ENCODE data around the gene C16orf54.
"Not testable (repeated sequence)": the region's sequence is repeated elsewhere in the genome, so short reads cannot be mapped to it uniquely, and the experiment has no call there.

Gene C16orf54

DNA sequence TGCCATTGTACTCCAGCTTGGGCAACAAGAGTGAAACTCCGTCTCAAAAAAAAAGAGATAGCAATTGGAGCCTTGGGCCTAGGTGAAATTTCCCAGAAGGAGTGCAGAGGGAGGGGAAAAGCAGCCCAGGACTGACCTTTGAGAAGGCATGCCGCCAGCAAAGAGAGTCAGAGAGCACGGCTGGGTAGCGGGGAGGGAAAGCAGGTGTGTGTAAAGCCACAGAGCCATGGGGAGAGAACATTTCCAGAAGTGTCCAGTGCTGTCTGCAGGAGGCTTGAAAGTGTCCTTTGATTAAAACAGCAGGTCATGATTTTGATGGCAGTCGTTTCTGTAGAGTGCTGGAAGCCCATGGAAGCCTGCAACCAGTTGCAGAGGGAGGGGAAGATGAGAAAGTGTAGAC is 8.1 kb downstream of the C16orf54 start:
- DNase-seq: no peak

DNA sequence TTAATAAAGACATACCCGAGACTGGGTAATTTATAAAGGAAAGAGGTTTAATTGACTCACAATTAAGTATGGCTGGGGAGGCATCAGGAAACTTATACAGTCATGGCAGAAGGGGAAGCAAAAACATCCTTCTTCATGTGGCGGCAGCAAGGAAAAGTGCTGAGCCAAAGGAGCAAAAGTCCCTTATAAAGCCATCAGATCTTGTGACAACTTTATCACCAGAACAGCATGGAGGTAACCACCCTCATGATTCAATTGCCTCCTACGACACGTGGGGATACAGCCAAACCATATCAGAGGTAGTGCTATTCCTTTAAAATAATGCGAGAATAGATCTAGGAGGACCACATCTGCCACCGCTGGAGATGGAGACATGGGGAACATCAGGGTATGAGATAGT is 9.0 kb downstream of the C16orf54 start:
- no peak for DNase-seq

DNA sequence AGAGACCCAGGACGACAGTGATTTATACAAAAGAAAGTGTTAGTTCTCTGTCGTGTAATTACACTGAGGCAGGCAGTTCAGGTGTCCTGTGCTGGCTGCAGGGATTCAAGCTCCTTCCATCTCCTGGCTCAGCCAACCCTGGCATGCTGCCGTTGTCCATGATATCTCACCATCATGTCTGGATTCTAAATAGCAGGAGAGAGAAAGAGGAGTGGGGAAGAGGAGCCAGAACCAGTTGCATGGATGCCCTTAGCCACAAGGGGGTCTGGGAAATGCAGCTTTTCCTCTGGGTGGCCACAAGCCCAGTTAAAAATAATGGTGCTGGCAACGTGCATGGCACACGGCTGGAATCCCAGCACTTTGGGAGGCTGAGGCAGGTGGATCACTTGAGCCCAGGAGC is 9.7 kb downstream of the C16orf54 start:
- DNase-seq: no peak

DNA sequence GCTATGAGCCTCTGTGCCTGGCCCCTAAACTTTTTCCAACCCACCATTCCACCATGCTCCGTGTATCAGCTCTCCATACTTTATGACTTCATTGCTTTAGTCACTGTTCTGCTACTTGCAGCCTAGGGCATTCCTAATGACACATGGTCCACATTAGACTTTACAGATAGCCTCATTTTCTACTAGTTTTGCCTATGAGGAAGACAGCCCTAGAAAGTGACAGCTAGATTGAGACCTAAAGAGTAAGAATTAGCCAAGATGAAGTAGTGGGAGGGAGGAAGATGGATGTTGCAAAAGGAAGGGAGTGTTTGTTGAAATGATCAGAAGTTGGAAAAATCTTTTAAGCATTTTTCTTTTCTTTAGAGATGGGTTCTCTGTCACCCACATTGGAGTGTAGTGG is 11.0 kb downstream of the C16orf54 start:
- DNase-seq: no peak

DNA sequence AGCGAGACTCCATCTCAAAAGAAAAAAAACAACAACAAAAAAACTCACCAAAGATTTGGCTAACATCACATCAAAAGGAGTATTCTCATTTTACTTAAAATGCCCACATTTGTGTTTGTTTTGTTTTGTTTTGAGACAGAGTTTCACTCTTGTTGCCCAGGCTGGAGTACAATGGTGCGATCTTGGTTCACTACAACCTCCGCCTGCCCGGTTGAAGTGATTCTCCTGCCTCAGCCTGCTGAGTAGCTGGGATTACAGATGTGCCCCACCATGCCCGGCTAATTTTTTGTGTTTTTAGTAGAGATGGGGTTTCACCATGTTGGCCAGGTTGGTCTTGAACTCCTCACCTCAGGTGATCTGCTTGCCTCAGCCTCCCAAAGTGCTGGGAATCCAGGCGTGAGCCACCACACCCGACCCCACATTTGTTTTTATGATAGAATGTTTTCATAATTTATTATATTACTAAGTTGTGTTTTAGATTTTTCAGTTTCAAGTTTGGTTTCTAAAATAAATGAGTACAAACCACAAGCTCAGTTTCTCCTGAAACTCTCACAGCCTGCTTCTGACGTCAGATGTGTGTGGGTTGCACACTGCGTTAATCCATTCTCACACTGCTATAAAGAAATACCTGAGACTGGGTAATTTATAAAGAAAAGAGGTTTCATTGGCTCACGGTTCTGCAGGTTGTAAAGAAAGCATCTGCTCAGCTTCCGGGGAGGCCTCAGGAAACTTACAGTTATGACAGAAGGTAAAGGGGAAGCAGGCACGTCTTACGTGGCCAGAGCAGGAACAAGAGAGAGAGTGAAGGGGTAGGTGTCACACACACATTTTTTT is 13.8 kb downstream of the C16orf54 start:
- not testable (repeated sequence) for DNase-seq

DNA sequence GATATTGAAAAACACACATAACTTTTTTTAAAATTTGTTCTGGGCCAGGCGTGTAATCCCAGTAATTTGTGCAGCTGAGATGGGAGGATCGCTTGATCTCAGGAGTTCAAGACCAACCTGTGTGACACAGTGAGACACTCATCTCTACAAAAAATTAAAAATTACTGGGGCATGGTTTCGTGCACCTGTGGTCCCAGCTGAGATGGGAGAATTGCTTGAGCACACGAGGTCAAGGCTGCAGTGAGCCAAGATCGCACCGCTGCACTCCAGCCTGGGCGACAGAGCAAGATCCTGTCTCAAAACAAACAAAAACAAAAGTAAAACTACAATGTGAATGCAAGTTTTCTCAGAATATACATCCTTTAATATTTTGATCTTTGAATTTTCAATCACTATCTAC is 15.1 kb downstream of the C16orf54 start:
- DNase-seq: no peak

DNA sequence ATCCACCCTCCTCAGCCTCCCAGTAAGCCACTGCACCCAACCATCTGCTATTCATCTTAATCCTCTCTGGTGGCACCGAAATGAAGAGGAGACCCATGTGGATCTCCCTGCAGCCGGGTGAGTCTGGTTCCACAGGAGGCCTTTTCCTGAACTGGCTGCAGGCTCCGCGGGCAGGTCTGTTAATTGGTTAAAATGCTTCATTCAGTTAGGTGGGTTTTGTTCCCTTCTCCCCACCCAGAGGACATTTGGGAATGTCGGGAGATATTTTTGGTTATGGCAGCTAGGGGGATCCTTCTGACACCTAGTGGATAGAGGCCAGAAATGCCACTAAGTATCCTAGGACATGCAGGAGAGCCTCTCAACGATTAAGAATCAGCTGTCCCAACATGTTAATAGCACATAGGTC is 16.7 kb downstream of the C16orf54 start:
- peak; percentile 12 for DNase-seq

DNA sequence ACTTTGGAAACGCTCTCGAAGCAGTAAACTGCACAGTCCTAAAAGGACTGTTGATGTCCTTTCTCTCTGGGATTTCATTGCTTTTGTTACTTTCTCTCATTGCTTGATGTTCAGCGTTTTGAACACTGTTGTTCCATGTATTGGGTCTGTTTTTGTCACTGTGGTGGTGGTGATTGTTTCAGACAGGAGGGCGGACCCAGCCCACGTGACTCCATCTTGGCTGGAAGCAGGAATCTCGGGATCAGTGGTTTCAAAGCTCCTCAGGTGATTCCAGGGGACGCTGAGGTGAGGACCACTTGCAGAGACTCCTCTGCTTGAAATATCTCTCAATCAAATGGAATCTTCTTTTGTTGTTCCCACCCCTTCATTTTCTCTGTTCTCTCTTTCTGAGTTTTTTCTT is 18.3 kb downstream of the C16orf54 start:
- no peak for DNase-seq

DNA sequence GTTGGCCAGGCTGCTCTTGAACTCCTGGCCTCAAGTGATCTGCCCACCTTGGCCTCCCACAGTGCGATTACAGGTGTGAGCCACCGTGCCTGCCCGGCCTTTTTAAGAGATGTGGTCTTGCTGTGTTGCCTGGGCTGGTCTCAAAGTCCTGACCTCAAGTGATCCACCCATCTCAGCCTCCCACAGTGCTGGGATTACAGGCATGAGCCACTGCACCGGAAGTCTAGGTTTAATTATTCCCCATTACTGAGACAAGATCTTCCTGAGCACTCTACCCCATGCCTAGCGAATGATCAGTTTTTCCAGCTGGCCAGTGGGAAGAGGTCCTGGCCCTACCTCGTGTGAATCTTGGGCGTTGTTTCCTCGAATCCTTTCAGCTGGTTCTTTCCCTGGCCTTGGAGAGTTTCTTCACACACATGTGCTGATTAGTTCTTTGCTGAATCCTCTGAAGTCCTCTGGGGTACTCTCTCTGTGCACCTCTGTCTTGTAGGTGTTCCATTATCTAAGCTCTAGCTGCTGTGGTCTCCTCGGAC is 18.9 kb downstream of the C16orf54 start:
- DNase-seq: no peak

DNA sequence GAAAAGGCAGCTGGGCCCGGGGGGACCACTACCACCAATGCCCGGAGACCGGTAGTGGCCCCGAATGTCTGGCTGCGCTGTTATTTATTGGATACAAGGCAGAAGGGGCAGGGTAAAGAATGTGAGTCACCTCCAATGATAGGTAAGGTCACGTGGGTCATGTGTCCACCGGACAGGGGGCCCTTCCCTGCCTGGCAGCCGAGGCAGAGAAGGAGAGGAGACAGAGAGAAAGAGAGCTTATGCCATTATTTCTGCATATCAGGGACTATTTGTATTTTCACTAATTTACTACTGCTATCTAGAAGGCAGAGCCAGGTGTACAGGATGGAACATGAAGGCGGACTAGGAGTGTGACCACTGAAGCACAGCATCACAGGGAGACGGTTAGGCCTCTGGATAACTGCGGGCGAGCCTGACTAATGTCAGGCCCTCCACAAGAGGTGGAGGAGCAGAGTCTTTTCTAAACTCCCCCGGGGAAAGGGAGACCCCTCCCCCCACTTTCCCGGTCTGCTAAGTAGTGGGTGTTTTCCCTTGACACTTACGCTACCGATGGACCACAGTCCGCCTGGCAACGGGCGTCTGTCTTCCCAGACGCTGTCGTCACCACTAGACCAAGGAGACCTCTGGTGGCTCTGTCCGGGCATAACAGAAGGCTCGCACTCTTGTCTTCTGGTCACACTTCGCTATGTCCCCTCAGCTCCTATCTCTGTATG is 24.5 kb downstream of the C16orf54 start:
- DNase-seq: peak; percentile 61

DNA sequence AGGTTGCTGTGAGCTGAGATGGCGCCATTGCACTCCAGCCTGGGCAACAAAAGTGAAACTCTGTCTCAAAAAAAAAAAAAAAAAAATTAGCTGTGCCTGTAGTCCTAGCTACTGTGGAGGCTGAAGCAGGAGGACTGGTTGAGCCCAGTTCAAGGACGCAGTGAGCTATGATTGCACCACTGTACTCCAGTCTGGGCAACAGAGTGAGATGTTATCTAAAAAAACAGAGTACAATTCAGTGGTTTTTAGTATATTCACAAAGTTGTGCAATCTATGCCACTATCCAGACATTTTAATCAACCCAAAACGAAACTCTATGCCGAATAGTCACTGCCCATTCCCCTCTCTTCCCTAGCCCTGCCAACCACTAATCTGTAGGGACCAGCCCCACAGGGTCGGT is 25.1 kb downstream of the C16orf54 start:
- DNase-seq: no peak

DNA sequence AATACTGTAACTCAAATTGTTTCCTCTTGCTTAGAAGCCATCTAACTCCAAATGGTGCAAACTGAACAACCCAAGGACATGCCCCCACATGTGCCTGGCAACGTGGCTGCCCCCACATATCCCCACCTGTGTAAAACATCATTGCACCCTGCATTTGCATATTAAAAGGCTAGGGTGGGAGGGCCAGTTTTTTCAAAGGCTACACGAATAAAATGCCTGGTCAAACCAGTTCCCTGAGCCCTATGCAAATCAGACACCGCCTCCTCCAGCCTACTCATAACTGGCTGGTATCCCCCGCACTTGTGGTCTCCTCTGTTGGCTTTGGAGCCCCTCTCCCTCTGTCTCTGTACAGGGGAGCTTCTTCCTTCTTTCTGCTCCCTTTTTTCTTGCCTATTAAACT is 26.7 kb downstream of the C16orf54 start:
- no peak for DNase-seq

DNA sequence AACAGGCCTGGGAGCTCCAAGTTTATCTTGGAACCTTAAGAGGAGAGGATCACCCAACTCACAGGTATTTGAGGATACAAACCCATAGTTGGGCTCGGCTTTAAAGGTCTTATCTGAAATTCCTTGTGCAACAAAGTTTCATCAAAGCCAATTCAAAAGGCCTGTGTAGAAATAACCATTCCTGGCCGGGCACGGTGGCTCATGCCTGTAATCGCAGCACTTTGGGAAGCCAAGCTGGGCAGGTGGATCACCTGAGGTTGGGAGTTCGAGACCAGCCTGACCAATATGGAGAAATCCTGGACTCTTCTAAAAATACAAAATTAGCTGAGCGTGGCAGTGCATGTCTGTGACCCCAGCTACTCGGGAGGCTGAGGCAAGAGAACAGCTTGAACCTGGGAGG is 28.7 kb downstream of the C16orf54 start:
- DNase-seq: no peak

DNA sequence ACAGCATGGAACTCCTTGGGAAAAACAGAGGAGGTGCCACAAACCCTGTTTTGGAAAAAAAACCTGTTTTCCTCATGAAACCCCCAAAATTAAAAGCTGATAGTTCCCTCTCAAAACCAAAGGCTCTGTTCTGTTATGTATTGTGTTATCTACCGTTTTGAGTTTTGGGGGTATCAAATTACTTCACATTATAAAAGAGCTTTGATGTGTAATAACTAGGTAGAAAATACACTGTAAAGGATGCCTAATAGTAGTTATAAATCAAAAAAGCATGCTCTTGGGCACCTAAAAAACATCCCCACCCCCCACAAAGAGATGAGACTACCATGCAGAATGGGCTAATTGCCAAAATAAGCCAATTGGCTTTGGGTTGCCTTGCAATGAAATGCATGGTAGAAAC is 30.8 kb downstream of the C16orf54 start:
- peak; percentile 14 for DNase-seq

DNA sequence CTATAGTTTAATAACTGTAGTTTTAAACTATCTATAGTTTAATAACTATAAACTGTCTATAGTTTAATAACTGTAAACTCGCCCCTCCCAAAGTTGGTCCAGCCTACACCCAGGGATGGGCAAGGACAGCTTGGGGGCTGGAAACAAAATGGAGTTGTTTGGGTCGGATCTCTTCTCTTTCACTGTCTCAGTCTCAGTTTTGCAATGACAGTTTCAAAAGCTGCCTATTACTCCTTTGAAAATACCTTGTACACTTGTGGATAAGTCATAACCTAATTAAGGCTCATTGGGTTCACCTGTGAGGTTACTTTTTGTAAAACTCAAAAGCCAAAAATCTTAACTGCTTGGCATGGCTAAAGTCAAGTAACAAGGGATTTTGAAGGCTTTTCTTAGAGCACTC is 31.4 kb downstream of the C16orf54 start:
- no peak for DNase-seq

DNA sequence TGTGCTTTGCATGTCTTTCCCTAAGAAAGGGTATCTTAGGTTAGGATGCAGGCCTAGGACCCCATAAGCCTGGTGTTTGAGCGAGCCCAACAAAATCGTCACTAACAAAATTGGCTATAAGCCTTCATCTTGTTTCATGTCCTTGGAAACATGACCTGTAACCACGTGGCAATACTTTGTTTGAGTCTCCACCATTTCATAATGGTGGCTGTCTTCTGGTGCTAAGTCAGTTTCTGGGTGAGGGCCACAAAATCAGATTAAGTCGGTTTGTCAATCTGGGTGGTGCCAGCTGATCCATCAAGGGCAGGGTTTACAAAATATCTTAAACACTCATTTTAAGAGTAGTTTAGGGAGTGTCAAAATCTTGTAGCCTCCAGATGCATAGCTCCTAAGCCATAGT is 33.0 kb downstream of the C16orf54 start:
- DNase-seq: no peak

DNA sequence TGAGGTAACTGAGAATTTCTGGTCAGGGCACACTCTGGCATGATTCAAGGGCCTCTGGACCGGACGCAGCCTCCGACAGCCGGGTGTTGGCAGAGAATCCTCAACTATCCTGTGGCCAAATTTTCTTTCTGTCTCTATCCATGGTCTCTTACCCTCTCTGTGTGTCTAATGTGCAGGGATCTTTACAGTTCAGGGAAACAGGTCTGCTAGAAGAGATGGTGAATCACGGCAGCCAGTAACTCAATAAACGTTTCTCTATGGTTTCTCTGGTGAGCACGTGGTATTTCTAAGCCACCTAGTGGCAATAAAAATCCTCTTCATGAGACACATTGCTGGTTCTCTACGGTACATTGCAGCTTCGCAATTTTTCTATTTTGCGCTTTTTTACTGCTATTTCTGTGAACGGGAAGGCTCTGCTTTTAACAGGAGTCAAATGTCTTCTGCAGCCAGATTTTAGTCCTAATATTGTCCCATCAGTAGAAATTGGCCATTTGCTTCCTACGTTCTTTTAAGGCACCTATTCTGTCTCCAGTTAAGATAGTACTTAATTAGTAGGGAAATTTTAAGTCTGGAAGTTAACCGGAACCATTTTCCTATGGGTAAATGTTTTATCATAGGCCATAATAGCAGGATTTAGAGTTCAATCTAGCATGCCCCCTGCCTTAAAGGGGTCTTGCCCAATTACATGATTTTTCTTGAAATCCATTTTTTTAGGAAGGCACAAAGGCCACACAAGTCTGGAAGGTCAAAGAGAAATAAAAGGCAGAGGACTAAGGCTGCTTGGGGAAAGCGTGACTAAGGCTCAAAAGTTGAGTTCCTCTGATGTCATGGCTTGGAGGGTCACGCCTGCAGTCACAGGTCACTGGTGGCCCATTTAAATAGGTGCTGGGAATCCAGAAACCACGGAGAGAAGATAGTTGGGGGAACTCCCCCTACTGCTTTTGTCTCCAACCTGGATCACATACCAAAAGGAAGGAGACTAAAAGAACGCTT is 35.3 kb downstream of the C16orf54 start:
- peak; percentile 16 for DNase-seq

DNA sequence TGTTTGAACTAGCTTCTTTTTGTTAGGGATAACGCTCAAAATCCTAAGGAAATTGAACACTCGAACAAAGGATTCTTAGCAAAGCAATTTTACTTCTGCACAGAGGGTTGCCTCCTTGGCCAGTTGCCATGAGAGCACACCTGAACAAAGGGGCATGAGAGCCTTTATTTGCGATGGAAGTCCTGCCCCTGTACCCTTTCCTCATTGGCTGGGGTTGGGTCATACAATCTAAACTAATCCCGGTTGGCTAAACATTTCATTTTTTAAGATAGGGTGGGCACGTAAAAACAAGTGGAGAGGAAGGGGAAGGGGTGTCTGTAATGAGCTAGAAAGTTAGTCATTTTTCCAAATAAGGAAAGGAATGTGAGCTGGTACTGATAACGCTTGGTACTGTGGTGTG is 36.1 kb downstream of the C16orf54 start:
- DNase-seq: not testable (repeated sequence)

DNA sequence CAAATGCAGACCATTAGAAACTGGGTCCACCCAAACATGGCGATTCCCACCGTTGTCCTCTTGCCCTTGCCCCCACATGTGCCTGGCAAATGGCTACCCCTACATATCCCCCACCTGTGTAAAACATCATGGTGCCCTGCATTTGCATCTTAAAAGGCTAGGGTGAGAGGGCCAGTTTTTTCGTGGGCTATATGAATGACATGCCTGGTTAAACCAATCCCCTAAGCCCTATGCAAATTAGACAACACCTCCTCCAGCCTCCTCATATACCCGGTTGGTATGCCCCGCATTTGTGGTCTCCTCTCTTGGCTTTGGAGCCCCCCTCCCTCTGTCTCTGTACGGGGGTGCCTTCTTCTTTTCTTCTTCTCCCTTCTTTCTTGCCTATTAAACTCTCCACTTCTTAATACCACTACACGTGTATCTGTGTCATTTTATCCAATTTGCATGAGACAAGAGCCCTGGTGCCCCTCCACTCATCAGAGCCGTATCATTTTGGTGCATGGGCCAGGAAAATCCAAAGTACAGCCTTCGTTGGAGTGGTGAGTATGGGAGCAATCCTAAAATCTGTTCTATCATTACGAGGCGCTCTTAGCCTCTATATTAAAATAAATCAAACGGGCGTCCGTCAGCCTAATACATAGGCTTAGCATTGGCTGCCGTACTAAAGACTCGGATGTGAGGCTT is 36.7 kb downstream of the C16orf54 start:
- DNase-seq: no peak

DNA sequence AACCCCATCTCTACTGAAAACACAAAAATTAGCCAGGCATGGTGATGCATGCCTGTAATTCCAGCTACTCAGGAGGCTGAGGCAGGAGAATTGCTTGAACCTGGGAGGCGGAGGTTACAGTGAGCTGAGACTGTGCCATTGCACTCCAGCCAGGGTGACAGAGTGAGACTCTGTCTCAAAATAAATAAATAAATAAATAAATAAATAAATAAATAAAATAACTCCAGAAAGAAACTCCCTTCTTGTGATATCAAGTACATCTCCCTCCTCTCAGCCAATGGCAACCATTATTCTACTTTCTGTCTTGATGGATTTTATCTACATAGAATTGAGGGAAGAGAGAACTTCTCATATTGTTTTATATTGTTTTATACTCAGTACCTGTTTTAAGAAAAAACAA is 38.6 kb downstream of the C16orf54 start:
- not testable (repeated sequence) for DNase-seq

DNA sequence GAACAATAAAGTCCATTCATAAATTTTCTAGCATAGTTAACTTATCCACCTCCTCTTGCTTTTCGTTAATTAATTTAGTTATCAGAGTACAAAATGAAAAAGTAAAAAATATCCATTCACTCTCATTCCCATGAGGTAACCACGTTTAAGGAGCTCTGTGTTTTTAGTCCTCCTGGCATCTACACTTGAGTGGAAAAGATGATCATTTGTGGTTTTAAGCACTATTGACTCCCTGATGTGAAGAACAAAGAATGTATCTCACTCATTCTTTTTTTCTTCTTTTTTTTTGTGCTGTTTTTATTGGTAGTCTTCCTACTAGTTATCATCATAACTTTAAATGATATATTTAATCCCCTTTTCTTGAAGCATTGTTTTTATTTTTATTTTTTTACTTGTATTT is 40.8 kb downstream of the C16orf54 start:
- DNase-seq: no peak

DNA sequence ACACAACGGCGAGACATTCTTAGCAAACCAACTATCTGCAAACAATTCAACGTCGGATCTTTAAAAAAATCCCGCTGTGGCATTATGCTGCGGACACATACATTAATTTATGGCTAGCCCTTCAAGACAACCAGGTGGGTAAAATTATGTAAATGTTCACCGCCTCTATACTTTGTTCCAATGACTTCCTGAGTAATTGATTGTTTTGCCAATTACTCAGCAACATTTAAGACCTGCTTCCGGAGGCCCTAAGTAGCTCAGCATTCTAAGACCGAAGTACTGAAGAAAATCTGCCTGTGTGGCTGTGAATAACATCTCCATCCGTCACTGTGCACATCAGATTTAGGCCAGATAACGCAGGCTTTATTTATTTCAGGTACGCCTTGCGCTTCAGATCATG is 43.5 kb downstream of the C16orf54 start:
- no peak for DNase-seq

DNA sequence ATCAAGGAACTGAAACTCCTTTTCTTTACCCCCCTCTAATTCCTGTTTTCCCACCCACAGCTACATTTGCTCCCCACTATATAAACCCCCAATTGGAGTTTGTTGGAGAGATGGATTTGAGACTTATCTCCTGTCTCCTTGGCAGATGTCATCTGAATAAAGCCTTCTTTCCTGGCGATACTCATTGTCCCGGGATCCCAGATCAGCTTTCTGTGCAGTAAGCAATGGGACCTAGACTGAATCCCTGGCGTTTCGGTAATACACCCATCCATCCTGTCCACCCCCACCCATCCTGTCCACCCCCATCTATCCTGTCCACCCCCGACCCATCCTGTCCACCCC is 44.6 kb downstream of the C16orf54 start:
- DNase-seq: no peak

Measured in NCI-H1105 treated with DMSO at 0.1 percent for 48 hours (cell line).